Non-pigmented ciliary epithelial cell (primary cell): ENCODE data around the gene BDKRB1.

Source experiments
- DNase-seq: peaks from one replicate; pipeline ENCODE4 v3.0.0-alpha.2; 2010; ENCODE audit warnings: low read depth

Gene BDKRB1

DNA sequence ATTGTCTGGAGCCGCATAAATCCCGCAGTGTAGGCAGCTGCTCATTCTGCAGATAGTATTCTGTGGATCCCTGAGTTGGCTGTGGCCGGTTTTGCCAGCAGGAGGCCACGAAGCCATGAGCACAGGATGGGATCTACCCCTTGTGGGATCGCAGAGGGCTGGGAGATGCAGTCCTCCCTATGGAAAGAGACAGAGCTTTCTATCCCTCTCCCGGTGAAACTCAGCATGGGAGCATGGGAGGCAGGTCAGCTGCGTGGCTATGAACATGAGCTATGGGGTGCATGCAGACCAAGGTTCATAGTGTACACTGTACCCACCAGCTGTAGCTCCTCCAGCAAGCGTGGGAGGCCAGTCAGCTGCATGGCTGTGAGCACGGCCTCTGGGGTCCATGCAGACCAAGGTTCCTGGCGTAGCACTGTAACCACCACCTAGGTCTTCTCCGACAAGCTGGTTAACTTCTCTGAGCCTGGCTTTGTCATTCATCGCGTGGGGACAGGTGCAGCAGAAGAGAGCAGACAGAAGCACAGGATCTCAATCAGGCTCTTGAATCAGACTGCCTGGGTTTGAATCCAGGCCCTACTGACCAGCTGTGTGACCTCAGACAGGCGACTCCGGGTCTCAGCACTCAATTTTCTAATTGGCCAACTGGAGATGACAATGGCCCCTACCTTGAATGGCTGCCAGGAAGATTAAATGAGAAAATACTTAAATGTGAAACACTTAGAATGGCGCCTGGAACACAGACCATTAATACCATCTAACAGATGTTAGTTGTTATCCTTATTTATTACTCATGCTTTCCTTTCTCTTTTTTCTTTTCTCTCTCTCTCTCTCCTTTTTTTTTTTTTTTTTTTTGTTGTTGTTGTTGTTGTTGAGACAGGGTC lies 6.0 kb downstream of the BDKRB1 start:
- DNase-seq = no peak

GRCh38 chr14:96263347-96264199 lies 7.6 kb downstream of the BDKRB1 start:
- DNase-seq = no peak

DNA sequence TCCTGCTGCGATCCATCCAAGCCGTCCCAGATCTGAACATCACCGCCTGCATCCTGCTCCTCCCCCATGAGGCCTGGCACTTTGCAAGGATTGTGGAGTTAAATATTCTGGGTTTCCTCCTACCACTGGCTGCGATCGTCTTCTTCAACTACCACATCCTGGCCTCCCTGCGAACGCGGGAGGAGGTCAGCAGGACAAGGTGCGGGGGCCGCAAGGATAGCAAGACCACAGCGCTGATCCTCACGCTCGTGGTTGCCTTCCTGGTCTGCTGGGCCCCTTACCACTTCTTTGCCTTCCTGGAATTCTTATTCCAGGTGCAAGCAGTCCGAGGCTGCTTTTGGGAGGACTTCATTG lies 8.2 kb downstream of the BDKRB1 start:
- no peak for DNase-seq

GRCh38 chr14:96264853-96265252 lies 8.8 kb downstream of the BDKRB1 start:
- no peak for DNase-seq

- no peak for DNase-seq
Measured at GRCh38 chr14:96265383-96266095, 9.5 kb downstream of the BDKRB1 start.

DNA sequence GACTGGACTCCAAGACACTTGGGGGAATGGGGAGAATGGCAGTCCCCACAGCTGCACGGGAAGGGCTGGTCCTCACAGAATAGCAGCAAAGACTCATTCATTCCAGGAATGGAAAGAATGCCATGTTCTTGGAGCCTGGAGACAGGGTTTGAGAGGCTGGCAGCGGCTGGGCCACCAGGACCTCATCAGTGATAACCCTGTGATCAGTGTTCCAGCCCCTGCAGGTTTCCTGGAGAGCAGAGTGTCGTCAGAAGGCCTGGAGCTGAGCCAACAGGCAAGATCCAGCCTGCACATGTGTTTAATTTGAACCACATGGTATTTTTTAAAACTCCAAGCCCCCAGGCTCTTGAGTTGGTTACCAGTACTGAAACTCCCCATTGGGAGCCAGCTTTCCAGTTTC lies 11.3 kb downstream of the BDKRB1 start:
- no peak for DNase-seq

DNA sequence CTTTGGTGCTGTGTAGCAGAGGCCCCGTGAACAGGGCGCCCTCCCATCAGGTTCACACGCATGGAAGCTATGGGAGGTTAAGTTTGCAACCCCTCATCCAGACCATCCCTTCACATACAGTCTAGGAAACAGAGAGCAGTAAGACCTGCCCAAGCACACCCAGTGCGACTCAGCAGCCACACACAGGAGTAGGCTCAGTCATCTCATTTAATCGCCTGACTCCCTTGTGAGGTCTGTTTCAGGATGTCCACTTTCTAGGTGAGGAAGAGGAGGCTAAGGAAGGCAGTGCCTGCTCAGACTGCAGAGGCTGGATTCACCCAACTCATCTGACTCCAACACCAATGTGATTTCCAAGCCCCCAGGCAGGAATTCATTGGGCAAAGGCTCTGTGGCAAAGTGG lies 11.9 kb downstream of the BDKRB1 start:
- no peak for DNase-seq

DNA sequence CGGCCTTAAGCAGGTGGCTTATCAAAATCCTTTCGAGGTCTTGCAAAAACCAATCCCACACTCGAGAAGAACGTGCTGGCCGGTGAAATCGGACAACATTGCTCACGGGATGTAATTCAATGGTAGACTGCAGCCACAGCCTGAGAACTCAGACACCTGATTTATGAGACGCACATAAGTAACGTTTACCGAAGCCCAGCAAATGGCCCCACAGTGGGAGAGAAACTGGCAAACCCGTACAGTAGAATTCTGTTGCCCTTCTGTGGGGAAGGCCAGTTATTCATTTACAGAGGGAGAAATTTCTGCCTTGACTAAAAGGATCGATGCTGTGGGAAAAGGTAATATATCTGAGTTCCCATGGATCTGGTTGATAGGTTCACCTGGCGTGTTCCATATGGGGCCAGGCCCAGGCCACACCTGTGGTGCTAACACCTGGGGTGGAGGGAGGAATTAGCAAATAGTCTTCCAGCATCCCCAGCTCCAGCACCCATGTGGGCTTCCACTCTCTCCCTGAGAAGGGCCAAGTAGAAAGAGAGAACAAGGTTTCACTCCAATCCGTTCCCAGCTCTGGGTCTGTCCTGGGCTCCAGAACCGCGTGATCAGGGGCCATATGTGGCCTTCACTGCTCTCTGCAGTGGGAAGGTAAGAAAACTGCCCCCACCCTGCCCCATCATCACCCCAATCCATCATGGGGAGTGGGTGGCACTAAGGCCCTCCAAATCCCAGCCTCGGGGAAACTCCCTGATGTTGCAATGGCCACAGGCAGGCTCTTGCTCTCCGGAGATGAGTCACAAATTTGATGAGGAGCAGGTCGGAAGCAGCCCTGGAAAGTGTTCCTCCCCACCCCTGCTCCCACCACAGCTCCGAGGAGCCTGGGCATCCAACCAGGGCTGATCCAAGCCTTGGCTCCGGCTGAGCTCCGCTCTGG lies 12.7 kb downstream of the BDKRB1 start:
- DNase-seq = no peak

DNA sequence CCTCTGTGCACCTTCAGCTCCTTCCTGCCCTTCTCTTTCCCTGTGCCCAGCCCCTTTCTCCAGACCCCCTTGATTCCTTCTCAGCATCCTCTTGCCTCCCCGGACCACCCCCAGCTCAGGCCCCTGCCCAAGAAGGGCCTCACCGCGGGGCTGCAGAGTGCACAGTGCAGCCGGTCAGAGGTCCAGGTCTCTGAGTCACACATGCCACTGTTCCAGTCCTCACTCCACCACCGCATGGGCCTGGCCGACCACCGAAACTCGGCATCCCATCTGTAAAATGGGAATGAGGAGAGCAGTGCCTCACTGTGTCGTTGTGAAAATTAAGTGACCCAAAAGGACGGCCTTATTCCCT lies 13.3 kb downstream of the BDKRB1 start:
- no peak for DNase-seq

GRCh38 chr14:96270565-96271420 lies 14.8 kb downstream of the BDKRB1 start:
- no peak for DNase-seq

GRCh38 chr14:96271421-96271762 lies 15.4 kb downstream of the BDKRB1 start:
- no peak for DNase-seq

DNA sequence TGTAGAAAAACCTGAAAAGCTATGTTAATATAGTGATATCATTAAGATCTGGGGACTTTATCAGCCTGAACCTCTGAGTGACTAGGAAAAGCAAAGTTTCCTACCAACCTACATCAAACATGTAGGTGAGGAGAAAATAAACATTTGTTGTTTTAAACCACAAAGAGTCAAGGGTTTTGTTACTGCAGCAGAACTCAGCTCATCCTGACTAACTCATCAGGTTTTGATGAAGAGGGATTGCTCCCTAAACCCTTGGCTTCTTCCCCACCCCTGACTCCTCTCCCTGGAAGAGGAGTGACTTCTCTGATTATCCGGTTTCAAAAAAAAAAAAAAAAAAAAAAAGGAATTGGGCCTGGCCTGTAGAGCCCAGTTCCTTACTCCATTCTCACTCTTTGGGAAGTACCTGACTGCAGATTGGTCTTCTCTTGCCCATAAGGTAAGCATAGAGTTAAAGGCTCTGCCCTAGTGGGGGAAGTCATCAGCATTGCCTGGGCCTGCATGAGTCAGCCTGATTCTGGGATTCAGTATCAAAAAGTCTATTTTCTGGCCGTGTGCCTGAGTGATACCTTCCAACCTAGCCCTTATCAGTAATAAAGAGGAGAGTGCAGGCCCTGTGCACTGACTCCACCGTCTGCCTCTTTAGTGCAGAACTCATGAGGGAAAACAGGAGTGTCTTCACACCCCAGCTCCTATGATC lies 16.9 kb downstream of the BDKRB1 start:
- no peak for DNase-seq

DNA sequence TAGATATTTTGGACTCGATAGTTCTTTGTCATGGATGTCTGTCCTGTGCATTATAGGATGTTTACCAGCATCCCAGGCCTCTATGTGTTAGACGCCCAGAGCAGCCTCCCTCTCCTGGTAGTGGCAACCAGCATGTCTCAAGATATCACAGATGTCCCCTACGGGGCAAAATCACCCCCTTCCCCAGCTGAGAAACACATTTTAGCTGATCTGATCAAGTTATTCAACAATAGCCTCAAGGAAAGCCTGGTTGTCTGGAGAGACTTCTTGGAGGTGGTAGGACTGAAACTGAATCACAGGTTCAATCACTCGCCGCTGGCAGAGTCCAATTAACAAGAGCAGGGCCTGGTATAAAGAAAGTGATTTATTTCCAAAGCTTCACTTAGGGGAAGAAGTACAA lies 17.6 kb downstream of the BDKRB1 start:
- DNase-seq = no peak

- DNase-seq = no peak
Measured at GRCh38 chr14:96274122-96274521, 18.1 kb downstream of the BDKRB1 start.

GRCh38 chr14:96274543-96274942 lies 18.5 kb downstream of the BDKRB1 start:
- DNase-seq = peak; percentile 72

- DNase-seq = no peak
Measured at GRCh38 chr14:96275177-96276112, 19.4 kb downstream of the BDKRB1 start.

- no peak for DNase-seq
Measured at GRCh38 chr14:96277890-96278289, 21.9 kb downstream of the BDKRB1 start.

DNA sequence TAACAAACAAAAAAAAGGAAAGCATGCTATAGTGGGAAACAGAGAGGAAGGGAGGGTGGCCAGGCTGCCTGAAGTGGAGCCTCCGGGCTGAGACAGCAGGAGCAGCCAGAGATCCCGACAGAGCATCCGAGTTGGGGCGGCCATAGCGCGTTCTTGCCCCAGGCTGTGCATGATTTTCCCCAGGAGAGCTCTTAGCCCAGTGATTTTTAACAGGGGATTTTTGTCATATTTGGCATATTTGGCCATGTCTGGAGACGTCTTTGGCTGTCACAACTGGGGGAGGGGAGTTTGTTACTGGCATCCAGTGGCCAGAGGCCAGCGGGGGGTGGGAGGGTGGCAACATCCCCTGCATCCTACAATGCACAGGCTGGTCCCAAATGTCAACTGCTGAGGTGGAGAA lies 23.6 kb downstream of the BDKRB1 start:
- no peak for DNase-seq

DNA sequence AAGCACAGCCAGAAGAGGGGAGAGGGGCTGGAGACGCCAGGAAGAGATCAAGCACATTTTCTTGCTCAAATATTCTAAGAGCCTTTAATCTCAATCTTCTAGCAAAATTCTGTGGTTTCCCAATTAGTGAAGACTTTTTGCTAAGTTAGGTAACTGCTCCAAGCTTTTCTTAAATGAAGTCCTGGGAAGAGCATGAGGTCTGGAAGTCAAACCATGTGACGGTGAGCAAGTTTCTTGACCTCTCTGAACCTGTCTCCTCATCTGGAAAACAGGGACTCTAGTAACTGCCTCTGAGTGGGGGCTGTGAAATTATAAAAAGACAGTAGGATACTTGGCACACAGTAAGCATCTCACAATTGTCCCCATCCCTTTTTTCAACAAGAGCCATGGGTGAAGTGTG lies 24.1 kb downstream of the BDKRB1 start:
- DNase-seq = no peak
